ENCODE measurements around the gene MACO1. TPM values are rescaled to one million over a fixed set of nuclear protein-coding genes. Genes with fewer than 3 reads are reported as not detected.

The MACO1 gene
- total RNA-seq, 1 donor, result 19.9 TPM

- TF ChIP-seq, protein P1, sequence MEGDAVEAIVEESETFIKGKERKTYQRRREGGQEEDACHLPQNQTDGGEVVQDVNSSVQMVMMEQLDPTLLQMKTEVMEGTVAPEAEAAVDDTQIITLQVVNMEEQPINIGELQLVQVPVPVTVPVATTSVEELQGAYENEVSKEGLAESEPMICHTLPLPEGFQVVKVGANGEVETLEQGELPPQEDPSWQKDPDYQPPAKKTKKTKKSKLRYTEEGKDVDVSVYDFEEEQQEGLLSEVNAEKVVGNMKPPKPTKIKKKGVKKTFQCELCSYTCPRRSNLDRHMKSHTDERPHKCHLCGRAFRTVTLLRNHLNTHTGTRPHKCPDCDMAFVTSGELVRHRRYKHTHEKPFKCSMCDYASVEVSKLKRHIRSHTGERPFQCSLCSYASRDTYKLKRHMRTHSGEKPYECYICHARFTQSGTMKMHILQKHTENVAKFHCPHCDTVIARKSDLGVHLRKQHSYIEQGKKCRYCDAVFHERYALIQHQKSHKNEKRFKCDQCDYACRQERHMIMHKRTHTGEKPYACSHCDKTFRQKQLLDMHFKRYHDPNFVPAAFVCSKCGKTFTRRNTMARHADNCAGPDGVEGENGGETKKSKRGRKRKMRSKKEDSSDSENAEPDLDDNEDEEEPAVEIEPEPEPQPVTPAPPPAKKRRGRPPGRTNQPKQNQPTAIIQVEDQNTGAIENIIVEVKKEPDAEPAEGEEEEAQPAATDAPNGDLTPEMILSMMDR (IDR thresholded peaks at IDR 0.05; ENCODE audit: insufficient read depth, low read depth, low read length), result no peak
- H3K4me3 ChIP-seq (ENCODE audit: low read depth, low read length), result no peak overlapping the region
- DNase-seq (ENCODE audit: low read depth), result no peak
Observed at GRCh38 chr1:25531082-25531461, 100.4 kb downstream of the MACO1 start.

DNA sequence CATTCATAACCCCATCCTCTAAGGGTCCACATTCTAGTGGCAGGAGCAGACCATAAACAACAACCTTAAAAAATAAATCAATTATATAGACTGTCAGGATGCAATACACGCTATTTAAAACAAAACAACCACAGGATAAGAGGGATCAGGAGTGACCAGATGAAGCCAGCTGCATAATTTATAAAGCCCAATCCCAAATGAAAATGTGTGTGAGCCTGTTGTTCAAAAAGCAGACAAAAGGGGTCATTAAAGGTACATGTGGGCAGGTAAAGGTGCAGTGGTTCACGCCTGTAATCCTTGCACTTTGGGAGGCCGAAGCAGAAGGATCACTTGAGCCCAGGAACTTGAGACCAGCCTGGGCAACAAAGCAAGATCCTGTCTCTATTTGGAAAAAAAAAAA lies 102.3 kb downstream of the MACO1 start:
- TF ChIP-seq, protein P1 (IDR thresholded peaks at IDR 0.05; ENCODE audit: insufficient read depth, low read depth, low read length), result no peak
- no peak for DNase-seq (ENCODE audit: low read depth)
- no peak overlapping the region for H3K4me3 ChIP-seq (ENCODE audit: low read depth, low read length)

DNA sequence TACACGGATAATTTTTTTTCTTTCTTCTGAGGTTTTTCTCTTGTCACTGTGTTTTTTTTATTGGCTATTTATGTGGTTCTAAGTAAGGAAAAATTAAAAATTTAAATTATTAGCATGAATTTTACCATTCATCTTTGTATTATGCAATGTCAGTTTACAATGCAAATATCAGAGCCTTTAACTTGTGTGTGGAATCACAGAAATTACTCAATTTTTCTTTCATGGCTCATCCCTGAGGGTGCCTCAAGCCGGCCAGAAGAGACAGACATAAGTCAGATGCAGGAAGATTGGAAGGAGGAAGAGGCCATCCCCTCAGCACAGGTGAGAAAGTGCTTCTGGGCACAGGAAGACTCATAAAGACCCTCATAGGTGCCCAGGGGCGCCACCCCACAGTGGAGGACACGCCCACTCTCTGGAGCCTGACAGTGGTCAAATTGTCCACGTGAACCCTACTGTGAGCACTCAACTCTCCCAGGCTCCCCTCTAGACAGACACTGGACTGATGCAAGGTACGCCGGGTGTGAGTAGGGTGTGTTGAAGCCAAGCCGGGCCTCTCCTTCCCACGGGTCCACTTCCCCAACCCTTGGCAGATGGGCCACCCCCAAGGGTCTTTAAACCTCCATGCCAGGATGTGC lies 103.2 kb downstream of the MACO1 start:
- no peak for DNase-seq (ENCODE audit: low read depth)
- TF ChIP-seq, protein P1 (IDR thresholded peaks at IDR 0.05; ENCODE audit: insufficient read depth, low read depth, low read length), result no peak

GRCh38 chr1:25534410-25534788 lies 103.7 kb downstream of the MACO1 start:
- no peak overlapping the region for H3K4me3 ChIP-seq (ENCODE audit: low read depth, low read length)
- DNase-seq (ENCODE audit: low read depth), result no peak
- TF ChIP-seq, protein P1 (IDR thresholded peaks at IDR 0.05; ENCODE audit: insufficient read depth, low read depth, low read length), result no peak

More for the DNA sequence above, 103.2 kb downstream of the MACO1 start:
- H3K4me3 ChIP-seq (ENCODE audit: low read depth, low read length), result no peak overlapping the region

- TF ChIP-seq, protein P1 (IDR thresholded peaks at IDR 0.05; ENCODE audit: insufficient read depth, low read depth, low read length), result no peak
- no peak overlapping the region for H3K4me3 ChIP-seq (ENCODE audit: low read depth, low read length)
- no peak for DNase-seq (ENCODE audit: low read depth)
Observed at GRCh38 chr1:25536124-25536523, 105.4 kb downstream of the MACO1 start.

- no peak overlapping the region for H3K4me3 ChIP-seq (ENCODE audit: low read depth, low read length)
- TF ChIP-seq, protein P1 (IDR thresholded peaks at IDR 0.05; ENCODE audit: insufficient read depth, low read depth, low read length), result no peak
- DNase-seq (ENCODE audit: low read depth), result no peak
Observed at GRCh38 chr1:25537153-25537831, 106.6 kb downstream of the MACO1 start.

Data from fibroblast of villous mesenchyme (primary cell).